H1 (cell line): Measurements from ENCODE around the gene LY9.

Experiments used
- BRCA1 ChIP-seq: IDR thresholded peaks from 2 replicates; pipeline ENCODE4 v1.6.1; 2012; ENCODE audit warnings: low read depth, low read length, improper control_type of control experiment
- EZH2 ChIP-seq: fragments of 200-600 bp; sonication (generic); IDR thresholded peaks from 2 replicates; pipeline ENCODE4 v1.7.1; 2012; ENCODE audit warnings: low read depth, mild to moderate bottlenecking, moderate library complexity, low read length, inconsistent platforms; ENCODE audit not compliant: severe bottlenecking
- KDM1A ChIP-seq: fragments of 200-600, 300-600 bp; sonication (generic); IDR thresholded peaks from 2 replicates; pipeline ENCODE4 v1.7.1; 2016; ENCODE audit warnings: mild to moderate bottlenecking, low read length, borderline replicate concordance
- POLR2A ChIP-seq, 2 experiments: IDR thresholded peaks; 1 replicate in 1 of 2; 2 replicates in 1 of 2; pipeline ENCODE4 v1.6.1; 2011; ENCODE audit warnings: low read depth in 2 of 2, low read length in 2 of 2, mild to moderate bottlenecking in 2 of 2; ENCODE audit errors: control extremely low read depth in 1 of 2
- POLR2AphosphoS5 ChIP-seq: IDR thresholded peaks from 2 replicates; pipeline ENCODE4 v1.6.1; 2011; ENCODE audit warnings: low read depth, low read length
- RAD21 ChIP-seq, 2 experiments: IDR thresholded peaks in 1 of 2; conservative IDR thresholded peaks in 1 of 2; 2 replicates each; pipeline ENCODE4 v1.6.1; 2011; ENCODE audit warnings: low read depth in 2 of 2, low read length in 2 of 2, improper control_type of control experiment in 1 of 2, inconsistent platforms in 1 of 2, mild to moderate bottlenecking in 1 of 2, moderate library complexity in 1 of 2
- TAF1 ChIP-seq: IDR thresholded peaks from 2 replicates; pipeline ENCODE4 v1.6.1; 2011; ENCODE audit warnings: mild to moderate bottlenecking, low read depth, low read length
- TAF7 ChIP-seq: optimal IDR thresholded peaks from 2 replicates; pipeline ENCODE3; 2011; ENCODE audit warnings: low read depth, mild to moderate bottlenecking, inconsistent platforms, low read length, moderate library complexity, borderline replicate concordance
- TBP ChIP-seq: IDR thresholded peaks from 2 replicates; pipeline ENCODE4 v1.6.1; 2011; ENCODE audit warnings: low read depth, low read length, improper control_type of control experiment
- TCF12 ChIP-seq: IDR thresholded peaks from 2 replicates; pipeline ENCODE4 v1.6.1; 2011; ENCODE audit warnings: low read depth, mild to moderate bottlenecking, low read length
- TEAD4 ChIP-seq: IDR thresholded peaks from 2 replicates; pipeline ENCODE4 v1.6.1; 2012; ENCODE audit warnings: low read depth, low read length, inconsistent platforms, mixed read lengths
- TF ChIP-seq, protein P1 (sequence below), 3 experiments: IDR thresholded peaks; 1 replicate in 2 of 3; 2 replicates in 1 of 3; pipeline versions ENCODE4 v1.5.1 to v1.6.1; 2011; ENCODE audit warnings: low read length in 3 of 3, mild to moderate bottlenecking in 3 of 3, inconsistent platforms in 2 of 3, low read depth in 1 of 3, moderate library complexity in 1 of 3; ENCODE audit not compliant: insufficient read depth in 1 of 3; ENCODE audit errors: control extremely low read depth in 1 of 3
- TF ChIP-seq, protein P2 (sequence below): IDR thresholded peaks from 2 replicates; pipeline ENCODE4 v1.6.1; 2011; ENCODE audit warnings: low read length, improper control_type of control experiment

DNA sequence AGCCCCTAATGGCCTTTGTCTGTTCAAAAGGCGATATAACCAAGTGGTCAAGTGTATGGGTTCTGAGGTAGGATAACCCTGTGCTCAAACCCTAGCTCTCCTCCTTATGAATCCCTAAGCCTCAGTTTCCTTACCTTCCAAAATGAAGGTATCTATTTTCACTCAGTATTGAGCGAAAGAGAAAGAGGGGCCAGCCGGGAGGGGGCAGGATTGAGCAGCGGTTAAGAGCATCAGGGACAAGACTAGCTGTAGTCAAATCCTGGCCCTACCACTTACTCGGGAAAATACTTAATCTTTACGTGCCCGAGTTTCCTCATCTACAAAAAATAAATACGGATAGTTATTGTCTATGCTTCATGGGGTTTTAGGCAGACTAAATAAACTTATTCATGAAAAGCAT lies 25.7 kb downstream of the LY9 start:
- peak in 1 of 2 experiments; percentile 55; a peak in 3 of 4 replicates for TF ChIP-seq RAD21 (IDR thresholded peaks at IDR 0.05 in 1 of 2, conservative IDR thresholded peaks at IDR 0.05 in 1 of 2; ENCODE audit: low read depth in 2 of 2, low read length in 2 of 2)
- TF ChIP-seq, protein P1, sequence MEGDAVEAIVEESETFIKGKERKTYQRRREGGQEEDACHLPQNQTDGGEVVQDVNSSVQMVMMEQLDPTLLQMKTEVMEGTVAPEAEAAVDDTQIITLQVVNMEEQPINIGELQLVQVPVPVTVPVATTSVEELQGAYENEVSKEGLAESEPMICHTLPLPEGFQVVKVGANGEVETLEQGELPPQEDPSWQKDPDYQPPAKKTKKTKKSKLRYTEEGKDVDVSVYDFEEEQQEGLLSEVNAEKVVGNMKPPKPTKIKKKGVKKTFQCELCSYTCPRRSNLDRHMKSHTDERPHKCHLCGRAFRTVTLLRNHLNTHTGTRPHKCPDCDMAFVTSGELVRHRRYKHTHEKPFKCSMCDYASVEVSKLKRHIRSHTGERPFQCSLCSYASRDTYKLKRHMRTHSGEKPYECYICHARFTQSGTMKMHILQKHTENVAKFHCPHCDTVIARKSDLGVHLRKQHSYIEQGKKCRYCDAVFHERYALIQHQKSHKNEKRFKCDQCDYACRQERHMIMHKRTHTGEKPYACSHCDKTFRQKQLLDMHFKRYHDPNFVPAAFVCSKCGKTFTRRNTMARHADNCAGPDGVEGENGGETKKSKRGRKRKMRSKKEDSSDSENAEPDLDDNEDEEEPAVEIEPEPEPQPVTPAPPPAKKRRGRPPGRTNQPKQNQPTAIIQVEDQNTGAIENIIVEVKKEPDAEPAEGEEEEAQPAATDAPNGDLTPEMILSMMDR (IDR thresholded peaks at IDR 0.05; ENCODE audit: control extremely low read depth in 1 of 3, insufficient read depth in 1 of 3, low read depth in 1 of 3, low read length in 3 of 3) = peak; percentile 43 to 59 (median 46)
- TF ChIP-seq TAF1 = no peak
- no peak for TF ChIP-seq POLR2A (IDR thresholded peaks at IDR 0.05; ENCODE audit: control extremely low read depth in 1 of 2, low read depth in 2 of 2, low read length in 2 of 2)
- TF ChIP-seq BRCA1 = no peak
- no peak for TF ChIP-seq EZH2
- TF ChIP-seq TEAD4 = no peak
- TF ChIP-seq TCF12 = no peak
- no peak for TF ChIP-seq POLR2AphosphoS5
- no peak for TF ChIP-seq TAF7
- TF ChIP-seq, protein P2, sequence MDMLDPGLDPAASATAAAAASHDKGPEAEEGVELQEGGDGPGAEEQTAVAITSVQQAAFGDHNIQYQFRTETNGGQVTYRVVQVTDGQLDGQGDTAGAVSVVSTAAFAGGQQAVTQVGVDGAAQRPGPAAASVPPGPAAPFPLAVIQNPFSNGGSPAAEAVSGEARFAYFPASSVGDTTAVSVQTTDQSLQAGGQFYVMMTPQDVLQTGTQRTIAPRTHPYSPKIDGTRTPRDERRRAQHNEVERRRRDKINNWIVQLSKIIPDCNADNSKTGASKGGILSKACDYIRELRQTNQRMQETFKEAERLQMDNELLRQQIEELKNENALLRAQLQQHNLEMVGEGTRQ = no peak
- no peak for TF ChIP-seq KDM1A
- no peak for TF ChIP-seq TBP
